Measurements from ENCODE around the gene FMN1.

FMN1 gene

DNA sequence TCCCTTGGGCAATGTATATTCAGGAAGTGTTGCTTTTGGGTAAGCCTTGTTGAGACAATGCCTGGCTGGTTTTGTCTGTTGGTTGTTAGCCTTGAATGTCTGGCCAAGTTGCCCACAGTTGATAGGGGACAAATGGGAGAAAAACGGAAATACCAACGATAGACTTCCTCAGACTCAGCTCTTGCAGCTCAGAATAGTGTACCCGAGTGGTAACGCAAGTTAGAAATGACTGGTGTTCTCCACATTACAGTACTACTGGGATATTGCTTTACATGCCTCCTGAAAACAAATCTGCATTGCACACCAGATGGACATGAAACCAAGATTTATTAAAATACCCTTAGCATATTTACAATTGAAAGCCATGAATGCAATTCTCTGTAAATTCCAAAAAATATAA is 429.3 kb downstream of the FMN1 start:
- no peak overlapping the region for H3K4me3 ChIP-seq (ENCODE audit: low read depth, low read length)
- no peak for TF ChIP-seq CTCF (IDR thresholded peaks at IDR 0.05; ENCODE audit: low read depth, low read length)

- H3K4me3 ChIP-seq (ENCODE audit: low read depth, low read length) = no peak overlapping the region
- no peak for TF ChIP-seq CTCF (IDR thresholded peaks at IDR 0.05; ENCODE audit: low read depth, low read length)
These were observed 431.2 kb downstream of the FMN1 start for GRCh38 chr15:32763295-32763694.

GRCh38 chr15:32757426-32757825 is 437.1 kb downstream of the FMN1 start:
- H3K4me3 ChIP-seq (ENCODE audit: low read depth, low read length) = no peak overlapping the region
- no peak for TF ChIP-seq CTCF (IDR thresholded peaks at IDR 0.05; ENCODE audit: low read depth, low read length)

DNA sequence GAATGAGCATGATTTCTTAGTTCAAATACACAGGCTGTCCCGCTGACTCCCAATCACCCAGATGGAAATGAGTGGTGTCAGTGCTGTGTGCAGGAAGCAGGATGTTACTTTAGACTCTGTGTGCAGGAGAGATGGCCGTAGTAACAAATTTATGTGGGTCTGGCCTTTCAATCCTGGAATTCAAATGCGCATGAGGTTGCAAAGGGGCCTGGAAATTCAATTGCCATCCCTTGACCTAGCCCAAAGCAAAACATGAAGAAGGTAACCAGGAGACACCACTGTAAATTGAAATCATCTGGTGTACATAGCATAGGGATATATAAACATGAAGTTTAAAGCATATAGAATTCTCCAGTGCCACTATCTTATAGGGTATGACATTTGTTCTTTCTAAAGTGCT is 443.5 kb downstream of the FMN1 start:
- no peak overlapping the region for H3K4me3 ChIP-seq (ENCODE audit: low read depth, low read length)
- no peak for TF ChIP-seq CTCF (IDR thresholded peaks at IDR 0.05; ENCODE audit: low read depth, low read length)

DNA sequence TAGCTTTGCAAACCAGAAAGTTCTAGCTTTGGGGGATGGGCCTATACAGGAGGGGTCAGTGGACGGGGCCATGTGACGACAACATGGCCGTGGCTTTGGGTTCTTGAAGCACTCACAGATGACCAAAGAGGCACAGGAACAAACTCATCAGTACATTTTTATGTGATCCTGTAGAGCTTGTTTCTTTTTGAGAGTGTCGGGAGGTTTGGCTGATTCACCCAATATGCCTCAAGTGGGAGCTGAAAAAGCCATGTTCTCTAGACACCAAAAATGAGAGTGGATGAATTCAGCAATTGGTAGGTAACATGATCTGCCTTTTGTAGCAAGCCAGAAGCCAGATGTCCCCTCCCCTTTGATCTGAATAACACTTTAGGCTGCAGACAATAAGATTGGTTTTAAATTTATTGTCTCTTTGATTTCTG is 446.6 kb downstream of the FMN1 start:
- H3K4me3 ChIP-seq (ENCODE audit: low read depth, low read length) = no peak overlapping the region
- no peak for TF ChIP-seq CTCF (IDR thresholded peaks at IDR 0.05; ENCODE audit: low read depth, low read length)

DNA sequence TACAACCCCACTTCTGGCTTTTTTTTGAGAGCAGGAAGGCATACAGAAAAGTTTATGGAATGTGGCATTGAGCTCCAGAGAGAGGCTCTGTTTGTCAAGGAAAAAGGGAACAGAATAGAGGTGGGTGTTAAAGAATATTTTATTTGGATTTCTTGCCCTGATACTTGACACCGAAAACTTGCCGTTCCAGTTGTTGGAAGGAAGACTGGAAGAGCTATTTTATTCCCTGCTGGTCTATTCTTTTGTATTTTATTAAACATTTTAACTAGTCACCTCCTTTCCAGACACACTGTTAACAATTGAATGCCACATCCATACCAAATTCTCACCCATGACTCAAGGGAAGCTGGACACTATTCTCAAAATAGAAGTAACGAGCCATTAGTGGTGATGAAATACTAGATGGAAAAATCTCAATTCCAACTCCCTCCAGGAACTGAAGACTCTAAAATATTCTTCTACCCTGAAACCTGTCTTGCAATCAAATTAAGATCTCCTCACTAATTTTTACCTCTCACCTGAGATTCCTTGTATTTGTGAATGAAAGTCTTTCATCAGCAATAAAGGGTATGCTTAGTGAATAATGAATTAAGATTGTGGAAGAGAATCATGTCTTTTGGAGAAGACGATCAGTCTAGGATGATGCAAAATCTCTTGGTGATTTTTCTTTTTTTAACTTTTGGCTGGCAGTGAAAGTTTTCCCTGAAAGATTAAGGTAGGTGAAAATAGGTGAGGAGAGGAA is 448.2 kb downstream of the FMN1 start:
- H3K4me3 ChIP-seq (ENCODE audit: low read depth, low read length) = no peak overlapping the region
- TF ChIP-seq CTCF (IDR thresholded peaks at IDR 0.05; ENCODE audit: low read depth, low read length) = no peak

DNA sequence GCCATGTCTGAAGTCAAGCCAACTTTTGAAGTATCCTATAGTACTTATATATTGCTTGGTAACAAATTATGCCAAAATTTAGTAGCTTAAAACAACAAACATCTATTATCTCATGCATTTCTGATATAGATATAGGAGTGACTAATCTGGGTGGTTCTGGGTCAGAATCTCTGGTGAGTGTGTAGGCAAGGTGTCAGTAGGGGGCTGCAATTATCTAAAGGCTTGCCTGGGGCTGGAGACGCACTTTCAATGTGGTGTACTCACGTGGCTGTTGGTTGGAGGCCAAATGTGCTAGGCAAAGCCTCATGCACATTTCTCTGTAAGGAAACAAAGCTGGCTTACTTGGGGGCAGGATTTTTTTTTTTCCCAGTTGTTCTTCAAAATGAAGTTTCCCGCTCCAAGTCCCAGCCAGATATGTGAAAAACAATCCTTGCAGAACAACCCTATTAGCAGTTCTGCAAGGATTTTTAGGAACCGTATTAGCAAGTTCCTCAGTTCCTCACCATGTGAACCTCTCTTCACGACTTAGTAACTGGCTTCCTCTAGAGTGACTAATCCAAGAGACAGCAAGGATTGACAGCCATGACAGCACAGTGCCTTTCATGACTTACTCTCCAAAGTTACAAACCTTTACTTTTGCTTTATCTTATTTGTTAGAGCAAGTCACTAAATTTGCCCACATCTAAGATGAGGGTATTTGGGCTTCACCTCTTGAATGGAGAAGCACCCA is 450.9 kb downstream of the FMN1 start:
- TF ChIP-seq CTCF (IDR thresholded peaks at IDR 0.05; ENCODE audit: low read depth, low read length) = no peak
- no peak overlapping the region for H3K4me3 ChIP-seq (ENCODE audit: low read depth, low read length)

Data from WI38 (cell line).